K562 (cell line): ENCODE results near the gene TUT4. TPM values are rescaled to one million over a fixed set of nuclear protein-coding genes. Genes with fewer than 3 reads are reported as not detected.

ENCODE experiments used
- ATAC-seq: fragments of 200-7000 bp; cut with Tn5 transposase; 3 replicates; pipeline ENCODE4 v1.9.1; 2020; ENCODE audit warnings: moderate library complexity
- BruUV-seq: library from RNA; stranded (reverse); fragments of 400-500 nt; replicated peaks from 2 replicates; lab custom pipeline; 2021; lab: Mats Ljungman, UMichigan
- CTCF ChIA-PET: fragments of 300-600 bp; formaldehyde crosslinking; extraction: SDS; loops from one replicate; lab custom pipeline; 2021; ENCODE audit warnings: low intra/inter-chr PET ratio; lab: Yijun Ruan, JAX
- POLR2A ChIA-PET: fragments of 300-600, 350-650 bp; sonication (Branson Sonifier 250); formaldehyde crosslinking; extraction: SDS; loops from one replicate; lab custom pipeline; 2021; ENCODE audit warnings: antibody characterized with exemption, inconsistent platforms; lab: Yijun Ruan, JAX
- DNase-seq, 4 experiments: peaks; one replicate each; pipeline versions ENCODE4 v3.0.0 to v3.0.0-alpha.2; 2011 to 2018; ENCODE audit warnings: low spot score in 3 of 4, mixed read lengths in 3 of 4; ENCODE audit errors: extremely low read depth in 1 of 4
- FAIRE-seq: peaks from 2 replicates; lab custom pipeline; 2011; peaks lifted over from hg19 to GRCh38; lab: Jason Lieb, UNC
- H2AFZ ChIP-seq: 2 replicates; pipeline ENCODE4 v1.6.0; 2011; ENCODE audit warnings: low read depth, low read length, control low read depth, inconsistent platforms
- H3K27ac ChIP-seq: fragments of 200-600 bp; 3 replicates; pipeline ENCODE4 v1.8.0; 2011; ENCODE audit warnings: low read depth, mild to moderate bottlenecking, control low read depth, inconsistent platforms, low read length, moderate library complexity, mixed read lengths; ENCODE audit errors: extremely low read depth
- H3K27me3 ChIP-seq, 2 experiments: fragments of 300-600 bp in 1 of 2; 2 replicates in 1 of 2; 3 replicates in 1 of 2; pipeline versions ENCODE4 v1.6.0 to v1.8.0; 2011; ENCODE audit warnings: inconsistent platforms in 2 of 2, low read length in 2 of 2, mild to moderate bottlenecking in 1 of 2, mixed read lengths in 1 of 2, moderate library complexity in 1 of 2; ENCODE audit not compliant: control insufficient read depth in 2 of 2, insufficient read depth in 2 of 2
- H3K36me3 ChIP-seq: fragments of 300-600 bp; 3 replicates; pipeline ENCODE4 v1.8.0; 2011; ENCODE audit warnings: mild to moderate bottlenecking, low read length, inconsistent platforms; ENCODE audit not compliant: control insufficient read depth, insufficient read depth
- H3K4me1 ChIP-seq, 2 experiments: fragments of 200-600 bp in 1 of 2; replicated peaks in 1 of 2; 2 replicates in 1 of 2; 3 replicates in 1 of 2; pipeline versions ENCODE4 v1.5.1 to v1.8.0; 2011; ENCODE audit warnings: inconsistent platforms in 2 of 2, low read length in 2 of 2, mild to moderate bottlenecking in 1 of 2, mixed read lengths in 1 of 2, moderate library complexity in 1 of 2; ENCODE audit not compliant: control insufficient read depth in 2 of 2, insufficient read depth in 2 of 2
- H3K4me2 ChIP-seq: 2 replicates; pipeline ENCODE4 v1.6.1; 2011; ENCODE audit warnings: low read length, control low read depth, inconsistent platforms, mixed read lengths; ENCODE audit not compliant: insufficient read depth
- H3K4me3 ChIP-seq: fragments of 200-600 bp; sonication (generic), shearing (Covaris generic); 2 replicates; pipeline ENCODE4 v1.5.1; 2016; ENCODE audit warnings: control low read depth, inconsistent platforms
- H3K79me2 ChIP-seq: fragments of 200-600 bp; 3 replicates; pipeline ENCODE4 v1.8.0; 2011; ENCODE audit warnings: low read length, inconsistent platforms; ENCODE audit not compliant: control insufficient read depth, insufficient read depth
- H3K9ac ChIP-seq, 2 experiments: 2 replicates each; pipeline versions ENCODE4 v1.6.0 to v1.6.1; 2011; ENCODE audit warnings: low read depth in 2 of 2, low read length in 2 of 2, control low read depth in 1 of 2, inconsistent platforms in 1 of 2, mild to moderate bottlenecking in 1 of 2, mixed read lengths in 1 of 2; ENCODE audit not compliant: insufficient read depth in 1 of 2
- H3K9me1 ChIP-seq: one replicate; pipeline ENCODE4 v1.6.0; 2011; ENCODE audit warnings: inconsistent platforms, mild to moderate bottlenecking, low read length, moderate library complexity; ENCODE audit not compliant: control insufficient read depth, insufficient read depth
- H3K9me3 ChIP-seq: replicated peaks from 2 replicates; pipeline ENCODE4 v1.5.1; 2011; ENCODE audit warnings: low read depth, low read length, inconsistent platforms; ENCODE audit not compliant: control insufficient read depth, insufficient read depth
- H4K20me1 ChIP-seq: replicated peaks from 2 replicates; pipeline ENCODE4 v1.6.1; 2011; ENCODE audit warnings: low read length, inconsistent platforms, mixed read lengths; ENCODE audit not compliant: control insufficient read depth, insufficient read depth
- FOXM1 ChIP-seq, 2 experiments: fragments of 450-650 bp in 1 of 2; sonication (generic) in 1 of 2; formaldehyde crosslinking in 1 of 2; IDR thresholded peaks; 2 replicates each; pipeline versions ENCODE4 v1.6.1 to v1.9.0; 2017 to 2022; ENCODE audit warnings: low read depth in 2 of 2, mild to moderate bottlenecking in 2 of 2, missing genetic modification reagents in 1 of 2, moderate library complexity in 1 of 2
- HNRNPL ChIP-seq: fragments of 200-400 bp; formaldehyde crosslinking; IDR thresholded peaks from 2 replicates; pipeline ENCODE4 v1.6.1; 2017; ENCODE audit warnings: low read depth, mild to moderate bottlenecking, low read length
- L3MBTL2 ChIP-seq: fragments of 450-650 bp; IDR thresholded peaks from 2 replicates; pipeline ENCODE4 v1.6.1; 2016; ENCODE audit warnings: mild to moderate bottlenecking, moderate library complexity
- MECOM ChIP-seq: fragments of 250-450 bp; sonication (Bioruptor Pico); IDR thresholded peaks from 2 replicates; pipeline ENCODE4 v1.8.0; 2022; ENCODE audit warnings: inconsistent platforms
- NCOA4 ChIP-seq: fragments of 450-650 bp; IDR thresholded peaks from 2 replicates; pipeline ENCODE4 v1.6.1; 2018; ENCODE audit warnings: mild to moderate bottlenecking; ENCODE audit not compliant: partially characterized antibody
- RBM22 ChIP-seq: fragments of 200-400 bp; formaldehyde crosslinking; IDR thresholded peaks from 2 replicates; pipeline ENCODE4 v1.6.1; 2018; ENCODE audit warnings: low read length, low read depth; ENCODE audit not compliant: poor library complexity, severe bottlenecking
- SREBF1 ChIP-seq: fragments of 150-350 bp; IDR thresholded peaks from 2 replicates; pipeline ENCODE4 v1.6.1; 2014; ENCODE audit warnings: antibody characterized with exemption, low read depth, low read length, borderline replicate concordance
- TEAD1 ChIP-seq, 2 experiments: fragments of 450-650 bp in 1 of 2; sonication (generic) in 1 of 2; formaldehyde crosslinking; IDR thresholded peaks; 2 replicates each; pipeline versions ENCODE4 v1.4.0 to v1.8.0; 2020 to 2022; ENCODE audit warnings: mild to moderate bottlenecking in 2 of 2, missing genetic modification reagents in 1 of 2
- TGIF2 ChIP-seq: sonication (generic); formaldehyde crosslinking; IDR thresholded peaks from 2 replicates; pipeline ENCODE4 v1.8.1; 2022; ENCODE audit warnings: mild to moderate bottlenecking, missing genetic modification reagents, moderate library complexity
- ZNF76 ChIP-seq: fragments of 250-450 bp; sonication (Bioruptor Pico); IDR thresholded peaks from 2 replicates; pipeline ENCODE4 v1.4.0; 2020; ENCODE audit warnings: mild to moderate bottlenecking, moderate library complexity, borderline replicate concordance
- WGBS: fragments of 100-300 bp; shearing (Covaris generic); methylation state at CpG from one replicate; pipeline ENCODE4 v1.1.6; 2016; ENCODE audit warnings: low coverage, mixed read lengths; ENCODE audit not compliant: insufficient coverage; ENCODE audit errors: missing lambda C conversion rate; 5-methylcytosine and 5-hydroxymethylcytosine counted together
- in situ Hi-C: fragments of 300-500 bp; cut with MboI; formaldehyde crosslinking; loops from 4 replicates; pipeline ENCODE4 v1.15.0; 2018; ENCODE audit warnings: inconsistent platforms, mixed read lengths
- intact Hi-C: fragments of 100-400 bp; cut with micrococcal nuclease; formaldehyde crosslinking; loops from 2 replicates; pipeline ENCODE4 v1.14.2; 2022
- polyA plus RNA-seq, 8 experiments: library from polyadenylated mRNA; depleted of rRNA in 4 of 8; stranded (reverse) in 5 of 8; unstranded in 3 of 8; fragments of >200 nt; fragmentation: Nextera tagmentation in 2 of 8; fragmentation: Illumina TruSeq in 1 of 8; extraction: Ambion mirVana in 2 of 8; extraction: Trizol in 1 of 8; gene quantifications; 2 replicates each; pipeline versions ENCODE4 v1.2.1 to v1.2.3, GENCODE V29; 2011 to 2014; ENCODE audit warnings: inconsistent platforms in 1 of 8, missing spikeins in 1 of 8
- total RNA-seq, 7 experiments: library from RNA; depleted of rRNA in 6 of 7; stranded (reverse); fragments of >200 nt in 6 of 7; fragmentation: Illumina TruSeq in 2 of 7; extraction: Trizol in 2 of 7; gene quantifications; 2 replicates each; pipeline versions ENCODE4 v1.2.1 to v1.2.3, GENCODE V29; 2011 to 2021; ENCODE audit warnings: low replicate concordance in 1 of 7
- TF ChIP-seq, protein P1 (sequence below), 3 experiments: fragments of 200-800 bp in 1 of 3; fragments of 250-450 bp in 1 of 3; fragments of 450-650 bp in 1 of 3; sonication (Bioruptor Pico) in 1 of 3; sonication (Bioruptor generic) in 1 of 3; formaldehyde crosslinking in 1 of 3; IDR thresholded peaks; 2 replicates each; pipeline versions ENCODE4 v1.6.1 to v1.8.0; 2016 to 2022; ENCODE audit warnings: mild to moderate bottlenecking in 2 of 3, missing genetic modification characterization in 2 of 3, missing compliant biosample characterization in 1 of 3, moderate library complexity in 1 of 3
- TF ChIP-seq, protein P2 (sequence below): IDR thresholded peaks from 2 replicates; pipeline ENCODE4 v1.6.1; 2012; ENCODE audit warnings: low read depth, low read length, improper control_type of control experiment, borderline replicate concordance
- TF ChIP-seq, protein P3 (sequence below): fragments of 250-450 bp; sonication (Bioruptor Pico); IDR thresholded peaks from 2 replicates; pipeline ENCODE4 v1.4.0; 2020; ENCODE audit warnings: mild to moderate bottlenecking, moderate library complexity
- TF ChIP-seq, protein P4 (sequence below): fragments of 250-450 bp; sonication (Bioruptor Pico); IDR thresholded peaks from 2 replicates; pipeline ENCODE4 v1.8.0; 2021; ENCODE audit warnings: borderline replicate concordance, mild to moderate bottlenecking, moderate library complexity; ENCODE audit not compliant: poor library complexity, severe bottlenecking

Gene TUT4
- total and polyA plus RNA-seq, 9 of the 15 experiments (the other 6 are each of a cell fraction or from before 2014, with no cell fraction given): 15.8 to 53.5 (median 36.7) TPM

DNA sequence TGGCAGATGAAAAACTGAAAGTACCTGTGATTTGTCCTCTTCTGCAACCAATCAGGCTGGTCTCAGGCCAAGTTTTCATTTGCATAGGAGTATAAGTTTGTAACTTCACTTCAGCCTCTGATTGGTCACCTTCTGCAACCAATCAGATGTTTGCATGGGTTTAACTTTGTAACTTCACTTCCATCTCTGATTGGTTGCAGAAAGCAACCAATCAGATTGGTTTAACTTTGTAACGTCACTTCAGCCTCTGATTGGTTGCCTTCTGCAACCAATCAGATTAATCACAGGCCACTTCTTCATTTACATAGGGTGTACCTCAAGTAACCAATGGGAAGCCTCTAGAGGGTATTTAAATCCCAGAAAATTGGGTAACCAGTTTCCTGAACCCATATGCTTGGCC lies 18.9 kb upstream of the TUT4 start:
- Histone ChIP-seq H3K4me3 (no peak overlapping the region), H3K36me3 (no peaks in the 10 kb centered on the region), H4K20me1 (no peaks in the 10 kb centered on the region), H3K4me2 (no peak overlapping the region), H3K9ac (no peak overlapping the region), H3K9me1 (no peaks in the 10 kb centered on the region), H3K79me2 (no peaks in the 10 kb centered on the region), H3K9me3 (no peaks in the 10 kb centered on the region), H2AFZ (no peak overlapping the region), H3K4me1 (peaks cover 5 to 6% of the 10 kb centered on the region in 2 experiments; a peak in 1 of 5 replicates), H3K27me3 (no peaks in the 10 kb centered on the region), H3K27ac (no peak overlapping the region)
- CTCF ChIA-PET: no interaction called here
- in situ Hi-C loops (no loop called here), intact Hi-C loops (no loop called here)
- ATAC-seq: peak; percentile 87
- POLR2A ChIA-PET: interaction anchor here (0.5 kb wide), 1 partner anchor 405 kb away, joined by 4 read pairs; no protein-coding TSS in a partner anchor
- WGBS: 0% methylated on average over 1 of the region's 1 CpG
- DNase-seq: peak; percentile 37 to 66 (median 56)
- no TSS peak for BruUV-seq
- peak; percentile 83 for FAIRE-seq
- TF ChIP-seq, protein P1, sequence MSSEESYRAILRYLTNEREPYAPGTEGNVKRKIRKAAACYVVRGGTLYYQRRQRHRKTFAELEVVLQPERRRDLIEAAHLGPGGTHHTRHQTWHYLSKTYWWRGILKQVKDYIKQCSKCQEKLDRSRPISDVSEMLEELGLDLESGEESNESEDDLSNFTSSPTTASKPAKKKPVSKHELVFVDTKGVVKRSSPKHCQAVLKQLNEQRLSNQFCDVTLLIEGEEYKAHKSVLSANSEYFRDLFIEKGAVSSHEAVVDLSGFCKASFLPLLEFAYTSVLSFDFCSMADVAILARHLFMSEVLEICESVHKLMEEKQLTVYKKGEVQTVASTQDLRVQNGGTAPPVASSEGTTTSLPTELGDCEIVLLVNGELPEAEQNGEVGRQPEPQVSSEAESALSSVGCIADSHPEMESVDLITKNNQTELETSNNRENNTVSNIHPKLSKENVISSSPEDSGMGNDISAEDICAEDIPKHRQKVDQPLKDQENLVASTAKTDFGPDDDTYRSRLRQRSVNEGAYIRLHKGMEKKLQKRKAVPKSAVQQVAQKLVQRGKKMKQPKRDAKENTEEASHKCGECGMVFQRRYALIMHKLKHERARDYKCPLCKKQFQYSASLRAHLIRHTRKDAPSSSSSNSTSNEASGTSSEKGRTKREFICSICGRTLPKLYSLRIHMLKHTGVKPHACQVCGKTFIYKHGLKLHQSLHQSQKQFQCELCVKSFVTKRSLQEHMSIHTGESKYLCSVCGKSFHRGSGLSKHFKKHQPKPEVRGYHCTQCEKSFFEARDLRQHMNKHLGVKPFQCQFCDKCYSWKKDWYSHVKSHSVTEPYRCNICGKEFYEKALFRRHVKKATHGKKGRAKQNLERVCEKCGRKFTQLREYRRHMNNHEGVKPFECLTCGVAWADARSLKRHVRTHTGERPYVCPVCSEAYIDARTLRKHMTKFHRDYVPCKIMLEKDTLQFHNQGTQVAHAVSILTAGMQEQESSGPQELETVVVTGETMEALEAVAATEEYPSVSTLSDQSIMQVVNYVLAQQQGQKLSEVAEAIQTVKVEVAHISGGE (CRISPR knock-in tag; IDR thresholded peaks at IDR 0.05): no peak
- TF ChIP-seq, protein P2, sequence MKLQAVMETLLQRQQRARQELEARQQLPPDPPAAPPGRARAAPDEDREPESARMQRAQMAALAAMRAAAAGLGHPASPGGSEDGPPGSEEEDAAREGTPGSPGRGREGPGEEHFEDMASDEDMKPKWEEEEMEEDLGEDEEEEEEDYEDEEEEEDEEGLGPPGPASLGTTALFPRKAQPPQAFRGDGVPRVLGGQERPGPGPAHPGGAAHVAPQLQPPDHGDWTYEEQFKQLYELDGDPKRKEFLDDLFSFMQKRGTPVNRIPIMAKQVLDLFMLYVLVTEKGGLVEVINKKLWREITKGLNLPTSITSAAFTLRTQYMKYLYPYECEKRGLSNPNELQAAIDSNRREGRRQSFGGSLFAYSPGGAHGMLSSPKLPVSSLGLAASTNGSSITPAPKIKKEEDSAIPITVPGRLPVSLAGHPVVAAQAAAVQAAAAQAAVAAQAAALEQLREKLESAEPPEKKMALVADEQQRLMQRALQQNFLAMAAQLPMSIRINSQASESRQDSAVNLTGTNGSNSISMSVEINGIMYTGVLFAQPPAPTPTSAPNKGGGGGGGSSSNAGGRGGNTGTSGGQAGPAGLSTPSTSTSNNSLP: no peak
- TF ChIP-seq HNRNPL (no peak), RBM22 (no peak), TEAD1 (CRISPR knock-in tag; IDR thresholded peaks at IDR 0.05) (no peak), ZNF76 (no peak), TGIF2 (no peak), NCOA4 (no peak), SREBF1 (no peak), L3MBTL2 (no peak), MECOM (CRISPR knock-in tag) (no peak), FOXM1 (IDR thresholded peaks at IDR 0.05; ENCODE audit: low read depth) (0 out of 2 replicates have a peak, but pooled peaks have one; percentile 54), FOXM1 (CRISPR knock-in tag; IDR thresholded peaks at IDR 0.05; ENCODE audit: low read depth) (no peak)
- TF ChIP-seq, protein P3, sequence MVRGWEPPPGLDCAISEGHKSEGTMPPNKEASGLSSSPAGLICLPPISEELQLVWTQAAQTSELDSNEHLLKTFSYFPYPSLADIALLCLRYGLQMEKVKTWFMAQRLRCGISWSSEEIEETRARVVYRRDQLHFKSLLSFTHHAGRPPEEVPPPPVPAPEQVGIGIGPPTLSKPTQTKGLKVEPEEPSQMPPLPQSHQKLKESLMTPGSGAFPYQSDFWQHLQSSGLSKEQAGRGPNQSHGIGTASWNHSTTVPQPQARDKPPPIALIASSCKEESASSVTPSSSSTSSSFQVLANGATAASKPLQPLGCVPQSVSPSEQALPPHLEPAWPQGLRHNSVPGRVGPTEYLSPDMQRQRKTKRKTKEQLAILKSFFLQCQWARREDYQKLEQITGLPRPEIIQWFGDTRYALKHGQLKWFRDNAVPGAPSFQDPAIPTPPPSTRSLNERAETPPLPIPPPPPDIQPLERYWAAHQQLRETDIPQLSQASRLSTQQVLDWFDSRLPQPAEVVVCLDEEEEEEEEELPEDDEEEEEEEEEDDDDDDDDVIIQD (CRISPR knock-in tag): no peak
- TF ChIP-seq, protein P4, sequence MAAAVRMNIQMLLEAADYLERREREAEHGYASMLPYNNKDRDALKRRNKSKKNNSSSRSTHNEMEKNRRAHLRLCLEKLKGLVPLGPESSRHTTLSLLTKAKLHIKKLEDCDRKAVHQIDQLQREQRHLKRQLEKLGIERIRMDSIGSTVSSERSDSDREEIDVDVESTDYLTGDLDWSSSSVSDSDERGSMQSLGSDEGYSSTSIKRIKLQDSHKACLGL (CRISPR knock-in tag): no peak
